ENCODE data around the gene NYAP2.

GRCh38 chr2:225534037-225534436 lies 134.5 kb downstream of the NYAP2 start:
- no peak for TF ChIP-seq RELA (CRISPR knock-in tag; IDR thresholded peaks at IDR 0.05; ENCODE audit: borderline replicate concordance)
- no peak for TF ChIP-seq USF2 (CRISPR knock-in tag; IDR thresholded peaks at IDR 0.05)
- no peak for TF ChIP-seq CBFB (CRISPR knock-in tag; IDR thresholded peaks at IDR 0.05; ENCODE audit: low read depth)
- TF ChIP-seq CTCF (IDR thresholded peaks at IDR 0.05): no peak

All from WTC11 (cell line).